AML-193 (cell line): Measurements from ENCODE around the gene DNLZ.
"Not testable (repeated sequence)": the region's sequence is repeated elsewhere in the genome, so short reads cannot be mapped to it uniquely, and the experiment has no call there.

Experiments
- DNase-seq, 2 experiments: peaks; one replicate each; lab custom pipeline; 2025; lab: John Stamatoyannopoulos, UW

Gene DNLZ

GRCh38 chr9:136363106-136363948, at the start of gene DNLZ:
Gene DNLZ, minus strand, starts transcription at chr9:136363744. Its CDS starts 30 bp downstream, at chr9:136363714.
- DNase-seq = peak; percentile 65 to 76

GRCh38 chr9:136412962-136413361, 49.4 kb upstream of the DNLZ start:
- no peak for DNase-seq

DNA sequence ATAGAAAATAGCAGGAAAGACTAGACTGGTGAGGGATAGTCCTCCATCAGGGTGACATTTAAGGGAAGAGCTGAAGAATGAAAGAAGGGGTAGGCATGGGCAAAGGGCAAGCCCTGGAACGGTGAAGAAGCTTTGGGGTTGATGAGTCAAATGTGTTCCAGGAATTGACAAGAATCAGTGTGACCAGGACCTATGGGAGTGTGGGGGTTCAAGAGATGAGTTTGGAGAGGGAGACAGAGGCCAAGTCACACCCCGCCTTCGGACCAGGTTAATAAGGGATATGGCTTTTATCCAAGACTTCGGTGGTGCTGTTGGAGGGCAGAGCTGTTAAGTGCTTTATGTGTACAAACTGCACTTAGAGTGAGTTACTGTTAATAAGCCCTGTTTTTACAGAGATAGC, 47.8 kb upstream of the DNLZ start:
- no peak for DNase-seq

DNA sequence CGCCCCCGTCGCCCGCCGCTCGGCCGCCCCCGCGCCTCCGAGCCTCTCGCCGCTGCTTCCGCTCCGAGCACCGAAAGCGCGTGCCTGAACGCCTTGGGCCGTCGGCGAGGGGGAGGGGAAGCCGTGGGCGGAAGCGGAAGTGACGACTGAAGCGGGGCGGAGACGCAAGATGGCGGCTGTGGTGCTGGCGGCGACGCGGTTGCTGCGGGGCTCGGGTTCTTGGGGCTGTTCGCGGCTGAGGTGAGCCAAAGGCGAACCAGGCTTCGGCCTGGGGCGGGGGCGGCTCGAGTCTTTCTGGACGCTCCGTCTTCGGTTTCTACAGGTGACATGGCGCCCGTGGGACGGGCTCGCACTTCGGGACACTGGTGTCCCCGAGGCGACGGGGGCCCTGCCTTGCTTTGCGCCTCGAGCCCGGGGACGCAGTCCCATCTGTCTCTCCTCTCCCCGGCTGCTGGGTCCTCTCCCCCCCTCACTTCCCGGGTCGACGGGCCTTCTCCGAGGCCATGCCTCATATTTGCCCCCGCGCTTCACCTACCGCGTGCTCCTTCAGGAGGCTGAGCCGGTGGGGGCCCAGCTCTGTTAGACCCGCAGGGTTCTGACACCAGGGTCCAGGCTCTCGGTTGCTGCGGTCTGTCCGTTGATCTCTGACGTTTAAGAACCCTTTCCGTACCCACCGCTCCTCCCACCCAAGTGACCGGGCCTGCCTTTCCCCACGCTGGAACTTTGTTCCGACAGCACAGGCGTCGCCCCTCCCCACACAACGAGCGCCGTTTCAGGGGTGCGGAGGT, 47.1 kb upstream of the DNLZ start, which contains the start of the genes ENTR1 and PMPCA:
TSS of gene ENTR1 (minus strand) at position 115 of the 788 bp plus-strand sequence. CDS start 217 bp downstream, outside the sequence.
TSS of gene PMPCA (plus strand) at position 159 of the 788 bp plus-strand sequence. CDS start at position 170, 11 bp downstream.
- peak; percentile 68 for DNase-seq

DNA sequence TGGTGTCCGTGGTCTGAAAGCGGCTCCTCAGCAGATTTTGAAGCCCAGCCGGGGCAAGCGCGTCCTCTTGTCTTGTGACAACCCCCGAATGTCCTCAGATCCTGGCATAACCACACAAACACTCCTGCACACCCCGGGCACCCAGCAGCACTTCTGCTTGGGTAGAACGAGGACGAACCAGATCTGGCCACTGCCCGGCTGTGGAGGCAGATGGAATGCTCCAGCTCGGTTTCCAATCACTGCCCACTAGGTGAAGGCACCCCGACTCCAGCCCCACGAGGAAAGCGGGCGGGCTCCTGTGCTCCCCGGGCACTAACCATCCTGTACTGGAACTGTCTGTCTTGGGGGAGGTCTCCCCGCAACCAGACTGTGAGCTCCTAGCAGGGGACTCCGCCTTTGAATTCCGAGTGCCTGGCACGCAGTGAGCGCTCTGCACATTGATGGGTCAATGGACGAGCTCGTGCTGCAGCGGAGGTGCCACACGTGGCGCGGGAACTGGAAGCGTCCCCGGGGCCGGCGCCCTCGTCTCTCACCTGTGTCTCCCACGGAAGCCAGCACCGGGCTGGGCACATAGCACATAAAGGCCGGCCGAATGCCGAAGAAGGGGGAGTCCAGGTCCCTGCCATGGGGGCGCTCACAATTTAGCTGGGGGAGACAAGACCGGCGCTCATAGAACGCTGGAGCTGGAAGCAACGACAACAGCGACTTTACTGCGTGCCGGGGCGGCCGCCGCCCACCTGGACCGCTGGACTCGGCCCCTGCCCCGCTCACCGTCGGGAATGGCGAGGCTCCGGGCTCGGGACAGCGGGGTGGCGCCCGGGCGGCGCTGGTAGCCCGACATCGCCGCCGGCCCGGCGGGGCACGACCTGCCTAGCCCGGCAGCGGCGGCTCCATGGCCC, 46.3 kb upstream of the DNLZ start:
- peak; percentile 6 to 13 for DNase-seq

DNA sequence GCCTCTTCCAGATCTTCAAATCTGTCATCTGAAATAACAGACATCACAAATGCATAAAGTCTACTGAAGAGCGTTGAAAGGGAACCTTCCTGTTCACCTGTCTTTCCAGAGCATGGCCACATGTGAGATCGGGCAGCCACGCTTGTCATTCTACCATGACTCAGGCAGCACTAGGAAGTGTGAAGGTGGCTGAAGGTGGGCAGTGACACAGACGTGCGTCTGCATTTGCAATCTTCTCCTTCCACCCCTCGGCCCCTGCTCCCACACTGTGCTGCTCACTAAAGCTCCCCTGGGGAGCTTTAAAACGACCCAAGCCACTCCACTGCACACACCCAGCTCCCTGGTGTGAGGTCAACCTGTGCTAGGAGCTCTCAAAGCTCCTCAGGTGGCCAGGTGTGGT, 44.4 kb upstream of the DNLZ start:
- no peak for DNase-seq

DNA sequence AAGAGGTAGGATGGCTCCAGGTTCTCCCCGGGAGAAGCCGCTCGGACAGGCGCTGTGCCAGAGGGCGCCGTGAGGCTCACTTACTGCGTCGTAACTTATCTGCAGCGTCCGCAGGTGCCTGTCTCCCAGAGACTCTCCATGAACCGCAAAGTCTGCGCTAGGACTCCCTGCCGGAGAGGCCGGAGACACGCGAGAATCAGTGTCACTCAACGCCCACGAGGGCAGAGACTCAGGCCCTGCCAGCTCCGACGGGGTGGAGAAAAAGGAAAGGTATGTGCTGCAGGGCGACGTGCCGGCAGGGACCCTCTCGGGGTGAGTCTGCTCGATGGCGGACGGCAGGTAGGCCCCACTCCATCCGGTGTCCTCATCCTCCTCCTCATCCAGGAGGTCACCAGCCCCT, 43.5 kb upstream of the DNLZ start:
- not testable (repeated sequence) for DNase-seq

GRCh38 chr9:136405904-136406303, 42.4 kb upstream of the DNLZ start:
- not testable (repeated sequence) for DNase-seq

- DNase-seq = no peak
Observed at GRCh38 chr9:136405481-136405880, 41.9 kb upstream of the DNLZ start.

DNA sequence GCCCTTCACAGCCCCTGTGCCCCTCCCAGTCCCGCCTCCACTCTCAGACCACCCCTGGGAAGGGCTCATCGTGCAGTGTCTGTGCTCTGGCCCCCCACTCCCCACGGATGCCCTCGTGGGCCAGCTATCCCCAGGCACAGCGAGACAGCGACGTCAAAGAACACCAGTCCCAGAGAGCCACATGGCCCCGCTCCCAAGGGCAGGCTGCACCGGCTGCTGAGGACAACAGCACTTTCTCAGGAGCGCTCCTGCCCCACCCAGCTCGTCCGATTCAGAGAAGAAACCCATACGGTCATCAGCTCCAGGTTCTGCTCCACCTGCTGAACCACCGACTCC, 41.2 kb upstream of the DNLZ start:
- no peak for DNase-seq

- no peak for DNase-seq
Observed at GRCh38 chr9:136403915-136404800, 40.6 kb upstream of the DNLZ start.

GRCh38 chr9:136403538-136403914, 40.0 kb upstream of the DNLZ start:
- no peak for DNase-seq

GRCh38 chr9:136402067-136402466, 38.5 kb upstream of the DNLZ start:
- no peak for DNase-seq

- DNase-seq = no peak
Observed at GRCh38 chr9:136401173-136401922, 37.8 kb upstream of the DNLZ start.

DNA sequence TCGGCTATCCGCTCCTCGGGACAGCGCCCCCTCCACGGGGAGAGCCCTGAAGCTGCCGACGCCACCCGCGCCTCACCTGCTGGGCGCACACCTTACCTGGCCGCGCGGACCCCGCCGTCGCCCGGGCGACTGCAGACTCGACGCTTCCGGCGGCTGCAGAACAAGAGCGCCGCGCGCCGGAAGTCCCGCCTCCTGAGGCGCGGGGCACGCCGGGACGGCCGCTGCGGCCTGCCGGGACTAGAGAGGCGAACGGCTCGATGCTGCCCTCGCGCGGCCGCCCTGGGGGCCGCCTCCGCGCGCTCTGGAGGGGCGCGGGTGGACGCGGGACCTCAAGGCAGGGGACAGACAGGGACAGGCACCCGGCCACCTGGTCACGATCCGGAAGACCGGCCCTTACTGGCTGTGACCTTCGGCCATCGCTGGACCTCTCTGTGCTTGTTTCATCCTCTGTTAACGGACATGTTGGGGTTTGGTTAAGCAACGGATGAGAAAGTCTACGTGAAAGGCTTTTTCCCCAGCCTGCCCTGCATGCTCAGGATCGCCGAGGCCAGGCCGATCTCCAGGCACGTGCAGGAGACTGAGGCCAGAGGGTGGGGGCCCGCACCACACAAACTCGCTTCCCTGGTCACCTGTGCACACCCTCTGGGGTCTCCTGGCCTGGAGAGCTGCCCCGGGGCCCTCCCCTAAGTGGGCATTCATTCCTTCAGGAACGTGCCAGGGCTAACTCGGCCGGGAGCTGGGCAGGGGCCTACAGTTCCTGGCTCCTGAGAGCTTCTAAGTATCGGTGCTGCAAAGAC, 36.7 kb upstream of the DNLZ start, which contains the start of gene SNAPC4:
TSS of gene SNAPC4 (minus strand) at position 133 of the 797 bp plus-strand sequence. CDS start 1,742 bp downstream, outside the sequence.
- DNase-seq = peak; percentile 76 to 86

GRCh38 chr9:136399176-136400037, 35.9 kb upstream of the DNLZ start:
- DNase-seq = peak in 1 of 2 experiments; percentile 8

DNA sequence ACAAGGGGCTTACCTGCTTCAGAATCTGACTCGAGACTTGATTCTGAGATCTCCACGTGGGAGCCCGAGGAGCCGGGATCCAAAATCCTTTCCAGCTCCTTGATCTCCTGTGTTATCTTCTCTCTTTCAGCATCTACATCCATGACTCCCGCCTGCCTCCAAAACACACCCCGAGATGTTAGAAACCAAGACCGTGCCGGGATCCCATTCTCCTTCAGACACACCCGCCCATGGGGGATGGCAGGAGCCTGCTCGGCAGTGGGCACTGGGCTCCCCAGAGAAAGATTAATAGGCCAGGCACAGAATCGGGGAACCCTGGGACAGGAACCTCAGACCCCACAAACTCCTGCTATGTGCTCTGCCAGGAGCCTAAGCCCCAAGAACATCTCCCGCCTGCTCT, 34.7 kb upstream of the DNLZ start:
- DNase-seq = no peak

- DNase-seq = no peak
Observed at GRCh38 chr9:136397643-136398042, 34.1 kb upstream of the DNLZ start.
